ENCODE measurements around the gene TNNT2.

The TNNT2 gene

GRCh38 chr1:201346987-201347386, 30.5 kb downstream of the TNNT2 start:
- DNase-seq (ENCODE audit: low read depth in 1 of 2, low spot score in 1 of 2), result no peak
- no peak for TF ChIP-seq JUND (IDR thresholded peaks at IDR 0.05; ENCODE audit: low read depth)
- in situ Hi-C loops (cut with HindIII; ENCODE audit: low pct_unique_long_range_greater_than_20kb, low sequenced_read_pairs), result no loop called here

DNA sequence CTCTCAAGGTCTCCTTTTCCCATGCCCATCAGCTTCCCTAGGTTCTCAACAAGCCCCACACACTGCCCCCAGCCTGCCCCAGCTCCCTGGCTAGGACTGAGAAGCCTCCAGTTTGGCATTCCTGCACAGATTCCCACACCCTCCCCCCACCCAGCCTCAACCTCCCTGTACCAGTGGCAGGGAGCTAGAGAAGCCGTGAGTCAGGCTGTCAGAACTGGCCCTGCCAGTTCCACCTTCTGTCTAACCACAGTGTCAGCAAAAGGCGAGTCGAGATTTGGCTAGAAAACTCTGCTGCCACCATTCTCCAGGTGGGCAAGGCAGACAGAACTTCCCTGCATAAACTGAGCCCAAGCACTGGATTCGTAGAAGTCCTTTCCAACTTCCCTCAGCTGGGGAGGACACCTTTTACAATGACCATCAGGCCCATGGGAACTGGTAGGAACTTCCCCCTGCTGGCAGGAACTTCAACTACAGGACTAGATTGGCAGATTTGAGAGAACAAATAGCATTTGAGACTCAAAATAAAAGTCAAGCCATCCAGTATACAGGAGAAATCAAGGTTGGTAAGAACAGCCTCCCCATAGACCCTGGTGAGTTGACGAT, 31.0 kb downstream of the TNNT2 start:
- TF ChIP-seq JUND (IDR thresholded peaks at IDR 0.05; ENCODE audit: low read depth), result no peak
- in situ Hi-C loops (cut with HindIII; ENCODE audit: low pct_unique_long_range_greater_than_20kb, low sequenced_read_pairs), result no loop called here
- peak; percentile 69 to 89 for DNase-seq (ENCODE audit: low read depth in 1 of 2, low spot score in 1 of 2)

GRCh38 chr1:201345081-201345355, 32.5 kb downstream of the TNNT2 start:
- in situ Hi-C loops (cut with HindIII; ENCODE audit: low pct_unique_long_range_greater_than_20kb, low sequenced_read_pairs), result no loop called here
- no peak for DNase-seq (ENCODE audit: low read depth in 1 of 2, low spot score in 1 of 2)
- no peak for TF ChIP-seq JUND (IDR thresholded peaks at IDR 0.05; ENCODE audit: low read depth)

GRCh38 chr1:201344206-201345080, 33.0 kb downstream of the TNNT2 start:
- in situ Hi-C loops (cut with HindIII; ENCODE audit: low pct_unique_long_range_greater_than_20kb, low sequenced_read_pairs), result no loop called here
- no peak for DNase-seq (ENCODE audit: low read depth in 1 of 2, low spot score in 1 of 2)

GRCh38 chr1:201341377-201341776, 36.1 kb downstream of the TNNT2 start:
- DNase-seq (ENCODE audit: low read depth in 1 of 2, low spot score in 1 of 2), result no peak
- no peak for TF ChIP-seq JUND (IDR thresholded peaks at IDR 0.05; ENCODE audit: low read depth)
- in situ Hi-C loops (cut with HindIII; ENCODE audit: low pct_unique_long_range_greater_than_20kb, low sequenced_read_pairs), result no loop called here

More at GRCh38 chr1:201344206-201345080, 33.0 kb downstream of the TNNT2 start:
- TF ChIP-seq JUND (IDR thresholded peaks at IDR 0.05; ENCODE audit: low read depth), result no peak

- TF ChIP-seq JUND (IDR thresholded peaks at IDR 0.05; ENCODE audit: low read depth), result no peak
- in situ Hi-C loops (cut with HindIII; ENCODE audit: low pct_unique_long_range_greater_than_20kb, low sequenced_read_pairs), result no loop called here
- no peak for DNase-seq (ENCODE audit: low read depth in 1 of 2, low spot score in 1 of 2)
These were observed 40.6 kb downstream of the TNNT2 start for GRCh38 chr1:201336711-201337450.

DNA sequence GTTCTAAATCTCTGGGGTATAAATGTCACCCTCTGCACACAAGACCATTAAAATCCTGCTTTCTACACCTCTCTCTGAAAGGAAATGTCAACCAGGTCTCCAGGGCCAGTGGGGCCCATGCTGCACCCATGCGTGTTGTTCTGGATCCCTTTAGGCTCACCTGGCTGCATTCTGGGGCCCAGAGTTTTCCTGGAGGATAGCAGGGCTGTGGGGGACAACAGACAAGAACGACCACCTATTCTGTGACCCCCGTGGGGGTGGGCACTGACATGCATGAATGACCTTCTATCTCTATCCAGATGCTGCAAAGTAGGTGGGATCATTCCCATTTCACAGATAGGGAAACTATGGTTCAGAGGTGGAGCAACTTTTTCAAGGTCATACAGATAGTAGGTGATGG, 41.6 kb downstream of the TNNT2 start:
- no peak for DNase-seq (ENCODE audit: low read depth in 1 of 2, low spot score in 1 of 2)
- in situ Hi-C loops (cut with HindIII; ENCODE audit: low pct_unique_long_range_greater_than_20kb, low sequenced_read_pairs), result no loop called here
- TF ChIP-seq JUND (IDR thresholded peaks at IDR 0.05; ENCODE audit: low read depth), result no peak

DNA sequence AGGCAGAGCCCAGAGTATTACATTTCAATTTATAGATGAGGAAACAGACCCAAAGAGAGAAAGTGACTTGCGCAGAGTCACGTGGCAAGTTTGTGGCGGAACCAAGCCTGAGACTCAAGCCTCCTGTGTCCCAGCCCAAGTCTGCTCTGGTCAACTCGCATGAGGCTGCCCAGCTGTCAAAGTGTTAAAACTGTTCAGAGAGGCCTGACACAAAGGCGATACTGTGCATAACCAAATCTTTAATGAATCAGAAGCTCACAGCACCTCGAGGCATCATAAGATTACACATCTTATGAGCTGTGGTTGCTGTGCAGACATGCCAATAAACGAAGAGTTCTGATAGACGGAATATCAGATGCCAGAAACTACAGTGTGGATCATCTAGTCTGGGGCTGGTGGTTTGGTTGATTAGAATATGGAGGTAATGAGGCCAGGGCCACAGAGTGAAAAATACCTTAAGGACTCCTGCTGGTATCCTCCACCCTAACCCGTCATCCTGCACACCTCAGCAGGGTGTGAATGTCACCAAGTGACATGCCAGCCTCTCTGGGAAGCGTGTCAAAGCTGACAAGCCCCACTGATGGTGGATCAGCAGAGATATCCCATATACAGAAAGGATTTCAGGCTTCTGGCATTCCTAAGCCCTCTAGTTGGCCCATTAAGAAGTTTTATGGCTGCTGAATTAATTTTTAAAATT, 42.2 kb downstream of the TNNT2 start:
- no peak for TF ChIP-seq JUND (IDR thresholded peaks at IDR 0.05; ENCODE audit: low read depth)
- in situ Hi-C loops (cut with HindIII; ENCODE audit: low pct_unique_long_range_greater_than_20kb, low sequenced_read_pairs), result no loop called here
- no peak for DNase-seq (ENCODE audit: low read depth in 1 of 2, low spot score in 1 of 2)

DNA sequence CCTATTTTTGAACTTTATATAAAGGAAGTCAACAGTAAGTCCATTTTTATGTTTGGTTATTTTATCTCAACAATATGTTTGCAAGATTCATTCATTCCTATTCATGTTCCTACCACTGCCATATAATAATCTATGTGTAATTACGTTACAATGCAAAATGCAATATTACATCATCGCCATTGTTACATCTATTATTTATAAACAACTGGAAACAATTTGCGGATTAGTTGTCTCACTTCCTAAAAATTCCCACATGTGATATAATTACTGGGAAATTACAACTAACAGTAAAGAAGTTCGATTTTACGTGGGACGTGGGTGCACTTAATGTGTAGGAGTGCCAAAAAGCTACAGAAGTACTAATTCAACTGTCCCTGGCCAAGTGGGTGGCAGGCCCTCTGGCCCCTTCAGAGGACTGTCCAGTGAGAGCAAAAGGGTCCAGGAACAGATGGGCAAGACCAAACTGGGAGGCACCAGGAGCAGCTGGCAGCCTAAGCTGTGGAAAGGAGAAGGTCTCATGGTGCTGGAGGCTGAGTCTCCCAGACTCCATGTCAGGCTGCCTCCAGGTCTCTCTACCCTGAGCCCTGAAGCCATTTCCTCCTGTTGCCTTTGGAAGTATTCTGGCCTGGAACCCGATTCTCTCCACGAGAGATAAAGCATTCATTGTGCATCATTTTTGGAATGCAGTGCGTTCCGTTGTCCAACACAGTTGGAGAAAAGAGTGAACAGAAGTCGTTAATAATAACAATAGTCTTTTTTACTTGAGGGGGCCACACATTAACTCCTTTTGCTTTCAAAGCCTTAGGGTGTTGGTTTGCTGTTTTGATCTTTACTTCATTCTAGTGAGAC, 42.9 kb downstream of the TNNT2 start:
- TF ChIP-seq JUND (IDR thresholded peaks at IDR 0.05; ENCODE audit: low read depth), result no peak
- DNase-seq (ENCODE audit: low read depth in 1 of 2, low spot score in 1 of 2), result no peak
- in situ Hi-C loops (cut with HindIII; ENCODE audit: low pct_unique_long_range_greater_than_20kb, low sequenced_read_pairs), result no loop called here

DNA sequence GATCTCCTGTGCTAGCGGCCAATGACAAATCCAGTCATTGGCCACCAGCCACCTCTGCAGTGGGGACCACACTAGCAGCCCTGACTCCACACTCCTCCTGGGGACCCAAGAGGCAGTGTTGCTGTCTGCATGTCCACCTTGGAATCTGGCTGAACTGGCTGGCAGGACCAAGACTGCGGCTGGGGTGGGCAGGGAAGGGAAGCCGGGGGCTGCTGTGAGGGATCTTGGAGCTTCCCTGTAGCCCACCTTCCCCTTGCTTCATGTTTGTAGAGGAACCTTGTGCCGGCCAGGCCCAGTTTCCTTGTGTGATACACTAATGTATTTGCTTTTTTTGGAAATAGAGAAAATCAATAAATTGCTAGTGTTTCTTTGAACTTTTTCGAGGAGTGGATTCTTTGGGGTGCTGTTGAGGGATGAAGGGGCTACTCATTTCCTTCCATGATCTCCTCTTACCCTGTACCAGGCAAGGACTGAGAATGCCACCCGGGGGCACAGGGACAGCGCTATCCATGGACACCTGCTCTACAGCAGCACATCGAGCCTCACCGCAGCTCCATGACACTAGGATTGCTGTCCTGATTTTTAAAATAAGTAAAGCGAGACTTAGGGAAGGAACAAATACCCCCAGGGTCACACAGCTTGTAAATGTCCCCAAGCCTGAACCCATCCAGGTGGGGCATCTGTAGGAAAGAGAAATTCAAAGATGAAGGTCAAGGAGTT, 44.7 kb downstream of the TNNT2 start:
- TF ChIP-seq JUND (IDR thresholded peaks at IDR 0.05; ENCODE audit: low read depth), result no peak
- DNase-seq (ENCODE audit: low read depth in 1 of 2, low spot score in 1 of 2), result no peak
- in situ Hi-C loops (cut with HindIII; ENCODE audit: low pct_unique_long_range_greater_than_20kb, low sequenced_read_pairs), result no loop called here

GRCh38 chr1:201332021-201332420, 45.5 kb downstream of the TNNT2 start:
- in situ Hi-C loops (cut with HindIII; ENCODE audit: low pct_unique_long_range_greater_than_20kb, low sequenced_read_pairs), result no loop called here
- TF ChIP-seq JUND (IDR thresholded peaks at IDR 0.05; ENCODE audit: low read depth), result no peak
- DNase-seq (ENCODE audit: low read depth in 1 of 2, low spot score in 1 of 2), result no peak

Data from T47D (cell line).